ENCODE results near the gene AKAP7. TPM values are rescaled to one million over a fixed set of nuclear protein-coding genes. Genes with fewer than 3 reads are reported as not detected.
A peak's percentile ranks its signal among the peaks of the same experiment; 100 is the strongest.

The AKAP7 gene
- total RNA-seq, 1 experiment from 2014 or later = 3.9 TPM

DNA sequence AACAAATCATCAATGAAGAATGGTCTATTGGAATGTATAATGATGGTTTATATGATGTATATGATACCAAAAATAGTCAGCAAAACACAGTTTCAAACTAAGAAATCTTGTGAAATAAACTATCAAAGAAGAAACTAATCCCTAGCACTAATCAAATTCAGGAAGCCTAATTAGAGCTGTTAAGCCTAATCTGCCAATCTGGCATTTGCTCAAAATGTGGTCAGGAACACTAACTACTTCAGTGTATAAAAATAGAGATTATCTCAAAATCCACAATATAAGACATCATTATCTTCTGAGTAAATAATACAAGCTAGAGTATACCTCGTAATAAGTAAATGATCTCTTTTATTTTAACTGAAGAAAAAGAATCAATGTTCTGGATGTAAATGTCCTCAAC lies 12.8 kb upstream of the AKAP7 start:
- Histone ChIP-seq H3K4me3 (ENCODE audit: insufficient read depth, low read depth, low read length) (no peak overlapping the region), H3K27me3 (ENCODE audit: control insufficient read depth, insufficient read depth, low read length) (no peaks in the 10 kb centered on the region), H3K36me3 (replicated peaks; ENCODE audit: control insufficient read depth, insufficient read depth, low read length) (no peaks in the 10 kb centered on the region)
- no peak for DNase-seq

DNA sequence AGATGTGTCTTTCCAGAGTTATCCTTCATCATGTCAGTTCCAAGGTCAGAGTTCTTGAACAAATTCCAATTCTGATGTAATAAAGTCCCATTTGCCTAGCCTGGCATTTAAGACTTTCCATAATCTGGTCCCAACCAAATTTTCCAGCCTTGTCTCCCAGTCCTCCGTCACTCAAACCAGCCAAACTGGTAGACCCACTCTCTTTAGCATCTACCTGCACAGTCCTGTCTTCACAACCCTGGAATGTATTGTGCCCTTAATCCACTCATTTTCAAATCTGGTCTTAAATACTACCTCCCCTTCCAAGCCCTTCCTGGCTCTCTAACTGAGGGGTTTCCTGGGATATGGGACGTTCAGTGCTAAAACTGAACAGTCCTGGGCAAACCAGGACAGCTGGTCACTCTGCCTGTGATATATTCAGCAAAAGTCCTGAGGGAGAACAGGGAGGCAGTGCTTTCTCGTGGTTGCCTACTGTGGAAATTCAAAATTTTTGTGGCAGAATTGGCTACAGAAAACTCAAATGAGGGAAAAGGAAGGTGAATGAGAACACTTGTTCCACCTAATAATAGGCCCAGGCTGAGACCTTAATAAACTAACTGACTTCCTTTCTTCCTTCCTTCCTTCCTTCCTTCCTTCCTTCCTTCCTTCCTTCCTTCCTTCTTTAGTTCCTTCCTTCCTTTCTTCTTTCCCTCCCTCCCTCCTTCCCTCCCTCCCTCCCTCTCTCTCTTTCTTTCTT lies 10.8 kb upstream of the AKAP7 start:
- Histone ChIP-seq H3K36me3 (replicated peaks; ENCODE audit: control insufficient read depth, insufficient read depth, low read length) (no peaks in the 10 kb centered on the region), H3K4me3 (ENCODE audit: insufficient read depth, low read depth, low read length) (no peak overlapping the region), H3K27me3 (ENCODE audit: control insufficient read depth, insufficient read depth, low read length) (no peaks in the 10 kb centered on the region)
- no peak for DNase-seq

- DNase-seq = no peak
- no peak overlapping the region for H3K4me3 ChIP-seq (ENCODE audit: insufficient read depth, low read depth, low read length)
- H3K27me3 ChIP-seq (ENCODE audit: control insufficient read depth, insufficient read depth, low read length) = no peaks in the 10 kb centered on the region
- H3K36me3 ChIP-seq (replicated peaks; ENCODE audit: control insufficient read depth, insufficient read depth, low read length) = no peaks in the 10 kb centered on the region
These were observed 9.8 kb upstream of the AKAP7 start for GRCh38 chr6:131125431-131125830.

GRCh38 chr6:131129689-131130553 lies 5.3 kb upstream of the AKAP7 start:
- Histone ChIP-seq H3K36me3 (replicated peaks; ENCODE audit: control insufficient read depth, insufficient read depth, low read length) (no peaks in the 10 kb centered on the region), H3K27me3 (ENCODE audit: control insufficient read depth, insufficient read depth, low read length) (no peaks in the 10 kb centered on the region; the same call in 1 of the 2 replicates)
- DNase-seq = no peak

DNA sequence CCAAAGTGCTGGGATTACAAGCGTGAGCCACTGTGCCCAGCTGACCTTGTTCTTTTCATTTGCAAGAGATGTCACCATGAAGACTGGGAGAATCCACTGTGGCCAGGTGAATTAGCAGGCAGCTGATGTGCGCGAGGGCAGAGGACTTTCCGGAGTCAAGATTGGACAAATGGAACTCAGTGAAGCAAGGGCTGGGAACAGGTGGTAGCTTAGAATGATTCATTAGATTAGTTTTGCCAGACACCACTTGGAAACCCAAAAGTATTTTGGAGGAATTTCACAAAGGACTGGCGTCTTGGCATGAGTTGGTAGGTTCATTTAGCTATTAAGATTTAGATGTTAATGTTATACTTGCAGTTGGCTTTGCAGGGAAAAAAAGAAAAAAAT lies 4.7 kb upstream of the AKAP7 start:
- H3K4me3 ChIP-seq (ENCODE audit: insufficient read depth, low read depth, low read length) = no peak overlapping the region
- DNase-seq = no peak
- H3K36me3 ChIP-seq (replicated peaks; ENCODE audit: control insufficient read depth, insufficient read depth, low read length) = no peaks in the 10 kb centered on the region
- H3K27me3 ChIP-seq (ENCODE audit: control insufficient read depth, insufficient read depth, low read length) = no peaks in the 10 kb centered on the region; the same call in 1 of the 2 replicates

More at GRCh38 chr6:131129689-131130553, 5.3 kb upstream of the AKAP7 start:
- H3K4me3 ChIP-seq (ENCODE audit: insufficient read depth, low read depth, low read length) = no peak overlapping the region

GRCh38 chr6:131132360-131132759 lies 2.9 kb upstream of the AKAP7 start:
- Histone ChIP-seq H3K27me3 (ENCODE audit: control insufficient read depth, insufficient read depth, low read length) (peaks cover 1% of the 10 kb centered on the region; the same call in 1 of the 2 replicates), H3K4me3 (ENCODE audit: insufficient read depth, low read depth, low read length) (no peak overlapping the region), H3K36me3 (replicated peaks; ENCODE audit: control insufficient read depth, insufficient read depth, low read length) (no peaks in the 10 kb centered on the region)
- DNase-seq = no peak

- Histone ChIP-seq H3K27me3 (ENCODE audit: control insufficient read depth, insufficient read depth, low read length) (peaks cover 1% of the 10 kb centered on the region; the same call in 1 of the 2 replicates), H3K36me3 (replicated peaks; ENCODE audit: control insufficient read depth, insufficient read depth, low read length) (no peaks in the 10 kb centered on the region), H3K4me3 (ENCODE audit: insufficient read depth, low read depth, low read length) (no peak overlapping the region)
- no peak for DNase-seq
These were observed 867 bp upstream of the AKAP7 start for GRCh38 chr6:131134220-131134979.

DNA sequence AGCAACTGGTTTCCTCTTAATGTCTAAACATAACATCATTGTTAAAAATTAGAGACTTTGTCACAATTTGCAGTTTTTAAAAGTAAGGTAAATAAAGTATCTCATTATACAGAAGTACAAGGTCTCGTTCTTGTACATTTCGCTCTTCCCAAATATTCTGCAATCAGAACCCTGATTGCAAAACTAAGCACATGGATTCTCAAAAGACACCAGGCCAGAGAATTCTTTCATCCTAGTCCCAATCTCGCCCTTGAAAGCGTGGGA lies 355 bp upstream of the AKAP7 start:
- Histone ChIP-seq H3K36me3 (replicated peaks; ENCODE audit: control insufficient read depth, insufficient read depth, low read length) (no peaks in the 10 kb centered on the region), H3K4me3 (ENCODE audit: insufficient read depth, low read depth, low read length) (peak overlapping the region; percentile 55), H3K27me3 (ENCODE audit: control insufficient read depth, insufficient read depth, low read length) (peaks cover 1% of the 10 kb centered on the region; the same call in 1 of the 2 replicates)
- DNase-seq = no peak

- Histone ChIP-seq H3K4me3 (ENCODE audit: insufficient read depth, low read depth, low read length) (peak overlapping the region; percentile 54), H3K36me3 (replicated peaks; ENCODE audit: control insufficient read depth, insufficient read depth, low read length) (no peaks in the 10 kb centered on the region), H3K27me3 (ENCODE audit: control insufficient read depth, insufficient read depth, low read length) (peaks cover 1% of the 10 kb centered on the region; the same call in 1 of the 2 replicates)
- no peak for DNase-seq
These were observed 937 bp downstream of the AKAP7 start for GRCh38 chr6:131136021-131136786.

DNA sequence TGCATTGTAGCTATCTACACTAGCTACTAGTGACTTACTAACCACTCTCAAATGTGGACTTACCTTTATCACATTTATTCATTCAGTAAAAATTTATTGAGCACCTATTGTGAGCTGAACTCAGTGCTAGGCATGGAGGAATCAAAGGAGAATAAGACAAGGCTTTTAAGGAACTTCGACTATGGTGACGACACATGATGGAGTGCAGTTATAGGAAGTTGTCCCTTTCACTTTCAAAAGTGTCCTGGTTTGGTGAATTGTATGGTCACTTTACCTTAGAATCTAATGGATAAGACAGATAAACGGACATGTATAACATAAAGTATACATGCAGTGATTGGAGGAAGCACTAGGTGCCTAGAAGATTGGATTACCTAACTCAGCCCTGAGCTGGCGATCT lies 4.3 kb downstream of the AKAP7 start:
- H3K4me3 ChIP-seq (ENCODE audit: insufficient read depth, low read depth, low read length) = no peak overlapping the region
- peaks cover 1% of the 10 kb centered on the region; the same call in 1 of the 2 replicates for H3K27me3 ChIP-seq (ENCODE audit: control insufficient read depth, insufficient read depth, low read length)
- H3K36me3 ChIP-seq (replicated peaks; ENCODE audit: control insufficient read depth, insufficient read depth, low read length) = no peaks in the 10 kb centered on the region
- DNase-seq = no peak

GRCh38 chr6:131143319-131143718 lies 8.1 kb downstream of the AKAP7 start:
- no peaks in the 10 kb centered on the region for H3K36me3 ChIP-seq (replicated peaks; ENCODE audit: control insufficient read depth, insufficient read depth, low read length)
- H3K27me3 ChIP-seq (ENCODE audit: control insufficient read depth, insufficient read depth, low read length) = no peaks in the 10 kb centered on the region
- DNase-seq = no peak
- H3K4me3 ChIP-seq (ENCODE audit: insufficient read depth, low read depth, low read length) = no peak overlapping the region

- Histone ChIP-seq H3K27me3 (ENCODE audit: control insufficient read depth, insufficient read depth, low read length) (no peaks in the 10 kb centered on the region), H3K4me3 (ENCODE audit: insufficient read depth, low read depth, low read length) (no peak overlapping the region), H3K36me3 (replicated peaks; ENCODE audit: control insufficient read depth, insufficient read depth, low read length) (no peaks in the 10 kb centered on the region)
- DNase-seq = no peak
These were observed 11.6 kb downstream of the AKAP7 start for GRCh38 chr6:131146865-131147264.

GRCh38 chr6:131156411-131156810 lies 21.1 kb downstream of the AKAP7 start:
- H3K4me3 ChIP-seq (ENCODE audit: insufficient read depth, low read depth, low read length) = no peak overlapping the region
- no peak for DNase-seq
- H3K36me3 ChIP-seq (replicated peaks; ENCODE audit: control insufficient read depth, insufficient read depth, low read length) = no peaks in the 10 kb centered on the region
- no peaks in the 10 kb centered on the region for H3K27me3 ChIP-seq (ENCODE audit: control insufficient read depth, insufficient read depth, low read length)

DNA sequence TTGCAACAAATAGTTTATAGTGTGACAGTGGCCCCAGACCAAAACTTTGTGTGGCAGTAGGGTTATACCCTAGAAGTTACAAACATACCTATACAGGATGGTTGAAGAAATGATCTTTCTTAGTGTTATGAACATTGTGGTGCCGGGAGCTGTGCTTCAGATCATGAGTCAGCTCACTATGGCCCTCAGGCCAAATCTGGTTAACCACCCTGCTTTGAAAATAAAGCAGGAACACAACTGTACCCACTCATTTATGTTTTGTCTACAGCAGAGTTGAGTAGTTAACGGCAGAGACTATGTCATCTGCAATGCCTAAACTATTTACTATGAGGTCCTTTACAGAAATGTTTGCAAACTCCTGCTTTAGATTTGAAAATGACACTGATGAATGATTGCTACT lies 24.3 kb downstream of the AKAP7 start:
- H3K27me3 ChIP-seq (ENCODE audit: control insufficient read depth, insufficient read depth, low read length) = no peaks in the 10 kb centered on the region
- no peaks in the 10 kb centered on the region for H3K36me3 ChIP-seq (replicated peaks; ENCODE audit: control insufficient read depth, insufficient read depth, low read length)
- DNase-seq = no peak
- H3K4me3 ChIP-seq (ENCODE audit: insufficient read depth, low read depth, low read length) = no peak overlapping the region
